Progenitor cell of endocrine pancreas (in vitro differentiated cells): Measurements from ENCODE around the gene SLCO2A1. TPM values are rescaled to one million over a fixed set of nuclear protein-coding genes. Genes with fewer than 3 reads are reported as not detected.

ENCODE experiments used
- DNase-seq: peaks from one replicate; pipeline ENCODE4 v3.0.0; 2021; ENCODE audit warnings: low spot score; ENCODE audit not compliant: unreplicated experiment
- H3K27ac Mint-ChIP-seq: 2 replicates; pipeline ENCODE4 v1.8.0; 2021; ENCODE audit warnings: mild to moderate bottlenecking, moderate library complexity, mixed read lengths
- H3K27me3 Mint-ChIP-seq: 2 replicates; pipeline ENCODE4 v1.8.0; 2021; ENCODE audit warnings: mixed read lengths
- H3K36me3 Mint-ChIP-seq: 2 replicates; pipeline ENCODE4 v1.8.0; 2022; ENCODE audit warnings: mixed read lengths; ENCODE audit not compliant: insufficient read depth
- H3K4me1 Mint-ChIP-seq: 2 replicates; pipeline ENCODE4 v1.8.0; 2021; ENCODE audit warnings: low read depth, mixed read lengths
- H3K4me3 Mint-ChIP-seq: 2 replicates; pipeline ENCODE4 v1.8.0; 2021; ENCODE audit warnings: low read depth, mild to moderate bottlenecking, moderate library complexity, mixed read lengths
- H3K9me3 Mint-ChIP-seq: 2 replicates; pipeline ENCODE4 v1.8.0; 2021; ENCODE audit warnings: low read depth, mixed read lengths
- CTCF ChIP-seq: fragments of 200-600 bp; sonication (generic); IDR thresholded peaks from one replicate; pipeline ENCODE4 v1.5.0; 2021; ENCODE audit warnings: antibody characterized with exemption, mild to moderate bottlenecking; ENCODE audit not compliant: unreplicated experiment
- total RNA-seq: library from RNA; stranded (reverse); gene quantifications from 2 replicates; pipeline ENCODE4 v1.2.1, GENCODE V29; 2021

The SLCO2A1 gene
- total RNA-seq, 1 donor from 2014 or later = 27.9 TPM

DNA sequence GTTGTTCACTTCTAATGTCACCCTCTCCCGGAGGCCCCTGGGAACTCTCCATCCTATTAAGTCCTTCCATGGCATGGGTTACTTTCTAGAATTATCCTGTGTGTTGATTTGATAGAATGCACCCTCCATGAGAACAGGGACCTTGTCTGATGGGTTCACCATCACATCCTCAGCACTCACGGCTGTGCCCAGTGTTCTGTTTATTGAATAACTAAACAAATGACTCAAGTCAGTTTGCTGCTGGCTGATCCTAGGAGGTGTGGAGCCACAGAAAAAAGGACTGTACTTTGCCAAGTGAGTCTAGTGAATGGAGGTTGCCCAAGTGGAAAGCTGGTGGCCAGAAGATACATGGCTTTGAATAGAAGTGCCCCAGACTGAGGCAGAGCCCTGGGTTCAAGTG lies 85.5 kb downstream of the SLCO2A1 start:
- Mint-ChIP-seq H3K4me1 (peaks cover 4% of the 10 kb centered on the region), H3K27me3 (no peaks in the 10 kb centered on the region), H3K27ac (no peak overlapping the region), H3K4me3 (no peak overlapping the region), H3K36me3 (peaks cover 9% of the 10 kb centered on the region), H3K9me3 (no peaks in the 10 kb centered on the region)
- no peak for DNase-seq
- TF ChIP-seq CTCF = no peak

DNA sequence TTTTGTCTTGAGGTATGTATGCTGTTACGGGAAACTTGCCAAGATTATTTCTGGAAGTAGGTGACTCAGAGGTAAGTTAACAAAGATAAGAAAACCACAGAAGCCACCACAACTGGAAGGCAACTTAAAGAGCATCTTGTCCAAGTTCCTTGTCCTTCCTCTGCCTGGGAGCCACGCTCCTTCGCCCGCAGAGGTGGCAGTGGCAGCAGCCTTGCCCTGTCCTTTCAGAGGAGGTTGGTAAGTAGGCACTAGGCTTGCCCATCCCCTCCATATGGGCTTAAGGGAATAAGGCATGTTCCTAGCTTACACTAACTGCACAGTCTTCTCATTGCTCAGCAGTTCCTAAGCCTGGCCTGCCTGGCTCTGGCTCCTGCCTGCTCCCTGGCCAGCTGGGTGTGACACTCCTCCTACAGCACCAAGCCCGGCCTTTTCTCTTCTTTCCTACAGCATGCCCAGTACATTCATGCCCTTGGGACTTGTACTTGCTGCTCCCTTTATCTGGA lies 86.0 kb downstream of the SLCO2A1 start:
- peaks cover 8% of the 10 kb centered on the region for H3K36me3 Mint-ChIP-seq
- no peak overlapping the region for H3K27ac Mint-ChIP-seq

DNA sequence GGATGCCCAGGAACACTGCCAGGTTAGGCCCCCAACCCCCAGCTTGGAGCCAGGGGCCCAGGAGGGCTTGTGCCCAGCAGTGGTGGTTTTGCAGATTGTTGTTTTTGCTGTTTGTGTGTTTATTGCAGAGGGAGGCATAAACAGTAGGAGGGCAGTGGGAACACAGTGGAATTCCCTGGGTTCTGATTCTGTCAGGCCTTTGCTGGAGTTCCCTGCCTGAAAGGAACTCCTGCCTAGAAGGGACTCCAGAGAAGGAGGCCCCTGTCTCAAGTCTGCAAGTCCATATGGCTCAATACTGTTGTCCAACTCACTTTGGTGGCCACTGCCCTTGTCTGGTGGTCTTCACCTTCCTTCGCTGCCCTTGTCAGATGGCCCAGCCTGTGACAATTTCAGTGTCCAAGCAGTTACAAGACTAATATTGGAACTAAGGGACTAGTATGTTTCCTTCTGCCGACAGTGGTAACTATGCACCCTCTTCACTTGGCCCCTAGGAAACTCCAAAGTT lies 86.6 kb downstream of the SLCO2A1 start:
- Mint-ChIP-seq H3K27ac (no peak overlapping the region), H3K4me3 (no peak overlapping the region), H3K27me3 (no peaks in the 10 kb centered on the region), H3K9me3 (no peaks in the 10 kb centered on the region), H3K36me3 (peaks cover 10% of the 10 kb centered on the region), H3K4me1 (peaks cover 4% of the 10 kb centered on the region)
- TF ChIP-seq CTCF = no peak
- DNase-seq = no peak

More for the DNA sequence above, 86.0 kb downstream of the SLCO2A1 start:
- no peak for DNase-seq
- H3K4me1 Mint-ChIP-seq = peaks cover 4% of the 10 kb centered on the region
- H3K4me3 Mint-ChIP-seq = no peak overlapping the region
- TF ChIP-seq CTCF = no peak
- no peaks in the 10 kb centered on the region for H3K27me3 Mint-ChIP-seq
- no peaks in the 10 kb centered on the region for H3K9me3 Mint-ChIP-seq

DNA sequence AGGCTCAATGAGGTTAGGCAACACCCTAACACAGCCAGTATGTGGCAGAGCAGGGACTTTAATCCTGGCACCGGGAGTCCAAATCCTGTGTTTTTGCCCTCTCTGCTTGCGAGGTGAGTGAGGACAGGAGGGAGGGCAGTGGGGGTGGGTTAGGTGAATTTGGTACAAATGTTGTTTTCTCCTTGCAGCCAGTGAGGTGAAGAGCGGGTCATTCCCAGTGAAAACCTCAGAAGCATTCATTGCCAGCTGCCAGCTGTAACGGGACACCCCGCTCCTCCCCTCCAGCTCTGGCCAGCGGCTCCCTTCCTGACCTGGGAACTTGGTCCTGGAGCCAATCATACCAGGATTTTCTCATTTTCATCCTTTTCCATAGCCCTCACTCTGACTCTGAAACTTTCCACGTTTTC lies 88.3 kb downstream of the SLCO2A1 start:
- Mint-ChIP-seq H3K4me3 (no peak overlapping the region), H3K27me3 (no peaks in the 10 kb centered on the region), H3K4me1 (peaks cover 2% of the 10 kb centered on the region), H3K27ac (no peak overlapping the region), H3K9me3 (no peaks in the 10 kb centered on the region), H3K36me3 (peaks cover 5% of the 10 kb centered on the region)
- no peak for DNase-seq
- no peak for TF ChIP-seq CTCF

- H3K36me3 Mint-ChIP-seq = peaks cover 6% of the 10 kb centered on the region
- no peak overlapping the region for H3K27ac Mint-ChIP-seq
- TF ChIP-seq CTCF = no peak
- no peaks in the 10 kb centered on the region for H3K4me1 Mint-ChIP-seq
- no peaks in the 10 kb centered on the region for H3K9me3 Mint-ChIP-seq
- H3K27me3 Mint-ChIP-seq = no peaks in the 10 kb centered on the region
- DNase-seq = no peak
- H3K4me3 Mint-ChIP-seq = no peak overlapping the region
Observed at GRCh38 chr3:133940536-133940935, 89.2 kb downstream of the SLCO2A1 start.
